Sigmoid colon (tissue), 7 donors: ENCODE measurements around the gene FIG4. TPM values are rescaled to one million over a fixed set of nuclear protein-coding genes. Genes with fewer than 3 reads are reported as not detected.

Source experiments
- DNase-seq: peaks from one replicate; pipeline ENCODE4 v3.0.0-alpha.2; 2019
- H3K27ac ChIP-seq, 4 donors: fragments of 200-600 bp; sonication (generic); one replicate each; pipeline ENCODE4 v1.5.1; 2016 to 2019; ENCODE audit warnings: mild to moderate bottlenecking in 1 of 4
- H3K27me3 ChIP-seq, 3 donors: fragments of 200-600 bp; sonication (generic); one replicate each; pipeline ENCODE4 v1.5.1; 2019; ENCODE audit warnings: mild to moderate bottlenecking in 1 of 3
- H3K36me3 ChIP-seq, 4 donors: fragments of 200-600 bp; sonication (generic); one replicate each; pipeline ENCODE4 v1.5.1; 2016 to 2019
- H3K4me1 ChIP-seq, 4 donors: fragments of 200-600 bp; sonication (generic); one replicate each; pipeline ENCODE4 v1.5.1; 2017 to 2019
- H3K4me3 ChIP-seq, 4 donors: fragments of 200-600 bp; sonication (generic); one replicate each; pipeline ENCODE4 v1.5.1; 2017 to 2019; ENCODE audit warnings: mild to moderate bottlenecking in 2 of 4, moderate library complexity in 1 of 4
- H3K9me3 ChIP-seq, 4 donors: fragments of 200-600 bp in 3 of 4; sonication (generic) in 3 of 4; one replicate each; pipeline versions ENCODE4 v1.5.1 to v1.6.1; 2013 to 2019
- CTCF ChIP-seq, 4 experiments: fragments of 450-650 bp in 3 of 4; fragments of 200-600 bp in 1 of 4; IDR thresholded peaks; one replicate each; pipeline ENCODE4 v1.5.1; 2016 to 2019; ENCODE audit warnings: antibody characterized with exemption in 4 of 4, mild to moderate bottlenecking in 3 of 4, moderate library complexity in 2 of 4
- EP300 ChIP-seq, 4 donors: sonication (generic); formaldehyde crosslinking; IDR thresholded peaks; one replicate each; pipeline ENCODE4 v1.6.1; 2017; ENCODE audit warnings: antibody characterized with exemption in 4 of 4
- POLR2A ChIP-seq, 2 donors: fragments of 450-650 bp; IDR thresholded peaks; one replicate each; pipeline ENCODE4 v1.6.1; 2016; ENCODE audit warnings: antibody characterized with exemption in 2 of 2, mild to moderate bottlenecking in 2 of 2, moderate library complexity in 2 of 2
- POLR2AphosphoS5 ChIP-seq, 4 donors: sonication (generic); formaldehyde crosslinking; IDR thresholded peaks; one replicate each; pipeline ENCODE4 v1.6.1; 2017; ENCODE audit warnings: antibody characterized with exemption in 4 of 4
- WGBS, 2 donors: extraction: QIAGEN DNeasy Blood & Tissue Kit; methylation state at CpG; one replicate each; pipeline ENCODE4 v1.1.7; 2013; 5-methylcytosine and 5-hydroxymethylcytosine counted together
- intact Hi-C: fragments of 100-400 bp; cut with DNase I; formaldehyde crosslinking; loops from one replicate; pipeline ENCODE4 v1.15.1; 2023
- polyA plus RNA-seq, 3 donors: library from polyadenylated mRNA; stranded (reverse); fragments of 200-250 nt; gene quantifications; one replicate each; pipeline ENCODE4 v1.2.3, GENCODE V29; 2013
- total RNA-seq, 4 donors: library from RNA; depleted of rRNA; stranded (reverse); fragments of >200 nt; gene quantifications; one replicate each; pipeline ENCODE4 v1.1.0, GENCODE V29; 2016
- donor health status: healthy with polysubstance abuse.
- donor health status: Bipolar disorder and iron deficiency.
- donor health status: healthy.

Gene FIG4
- total and polyA plus RNA-seq, 7 donors: 9.8 to 24.1 (median 11.9) TPM

GRCh38 chr6:109834595-109835437 lies 143.7 kb downstream of the FIG4 start:
- no peak overlapping the region for H3K27ac ChIP-seq
- H3K36me3 ChIP-seq: no peaks in the 10 kb centered on the region
- intact Hi-C loops: no loop called here
- TF ChIP-seq EP300 (IDR thresholded peaks at IDR 0.05) (no peak), CTCF (IDR thresholded peaks at IDR 0.05) (no peak), POLR2A (IDR thresholded peaks at IDR 0.05) (no peak), POLR2AphosphoS5 (IDR thresholded peaks at IDR 0.05) (no peak)
- DNase-seq: no peak
- H3K4me1 ChIP-seq: peaks cover 0 to 11% (median 4%) of the 10 kb centered on the region in 4 donors
- peaks cover 0 to 2% (median 0%) of the 10 kb centered on the region in 4 donors for H3K9me3 ChIP-seq
- no peak overlapping the region for H3K4me3 ChIP-seq
- no peaks in the 10 kb centered on the region for H3K27me3 ChIP-seq
- 26 to 65% methylated on average over 7 of the region's 7 CpGs for WGBS, 2 donors

GRCh38 chr6:109840034-109840433 lies 148.9 kb downstream of the FIG4 start:
- no peaks in the 10 kb centered on the region for H3K4me1 ChIP-seq
- no peaks in the 10 kb centered on the region for H3K36me3 ChIP-seq
- TF ChIP-seq POLR2A (IDR thresholded peaks at IDR 0.05) (no peak), POLR2AphosphoS5 (IDR thresholded peaks at IDR 0.05) (no peak), EP300 (IDR thresholded peaks at IDR 0.05) (no peak), CTCF (IDR thresholded peaks at IDR 0.05) (no peak)
- no peak overlapping the region for H3K27ac ChIP-seq
- DNase-seq: no peak
- H3K9me3 ChIP-seq: no peaks in the 10 kb centered on the region
- intact Hi-C loops: no loop called here
- H3K4me3 ChIP-seq: no peak overlapping the region
- no peaks in the 10 kb centered on the region for H3K27me3 ChIP-seq

GRCh38 chr6:109840796-109841195 lies 149.7 kb downstream of the FIG4 start:
- Histone ChIP-seq H3K36me3 (no peaks in the 10 kb centered on the region), H3K4me1 (no peaks in the 10 kb centered on the region), H3K4me3 (no peak overlapping the region), H3K27me3 (no peaks in the 10 kb centered on the region), H3K27ac (no peak overlapping the region), H3K9me3 (no peaks in the 10 kb centered on the region)
- 96 to 97% methylated on average over 5 of the region's 5 CpGs for WGBS, 2 donors
- no peak for TF ChIP-seq CTCF (IDR thresholded peaks at IDR 0.05)
- no peak for TF ChIP-seq POLR2AphosphoS5 (IDR thresholded peaks at IDR 0.05)
- TF ChIP-seq EP300 (IDR thresholded peaks at IDR 0.05): no peak
- TF ChIP-seq POLR2A (IDR thresholded peaks at IDR 0.05): no peak
- intact Hi-C loops: no loop called here
- DNase-seq: no peak

- DNase-seq: no peak
- Histone ChIP-seq H3K36me3 (no peaks in the 10 kb centered on the region), H3K4me1 (no peaks in the 10 kb centered on the region), H3K9me3 (no peaks in the 10 kb centered on the region), H3K4me3 (no peak overlapping the region), H3K27me3 (no peaks in the 10 kb centered on the region), H3K27ac (no peak overlapping the region)
- TF ChIP-seq CTCF (IDR thresholded peaks at IDR 0.05): no peak
- TF ChIP-seq POLR2A (IDR thresholded peaks at IDR 0.05): no peak
- no peak for TF ChIP-seq POLR2AphosphoS5 (IDR thresholded peaks at IDR 0.05)
- TF ChIP-seq EP300 (IDR thresholded peaks at IDR 0.05): no peak
- intact Hi-C loops: no loop called here
- WGBS, 2 donors: 95% methylated on average over 3 of the region's 3 CpGs
Observed at GRCh38 chr6:109841869-109842268, 150.8 kb downstream of the FIG4 start.
